Measurements from ENCODE around the gene CAPG. TPM values are rescaled to one million over a fixed set of nuclear protein-coding genes. Genes with fewer than 3 reads are reported as not detected.

The CAPG gene
- total and polyA plus RNA-seq, 2 experiments from 2014 or later, result 249 to 346 TPM

GRCh38 chr2:85437488-85438200, 27.5 kb upstream of the CAPG start:
- DNase-seq, result peak; percentile 92
- H3K9me2 ChIP-seq (ENCODE audit: insufficient read depth), result no peaks in the 10 kb centered on the region
- no peaks in the 10 kb centered on the region for H3K9me3 ChIP-seq (ENCODE audit: low read depth)
- H3K9ac ChIP-seq, result peak overlapping the region; percentile 81
- in situ Hi-C loops (cut with MboI), result no loop called here
- 2 to 6% methylated on average over 31 to 41 of the region's 64 CpGs for WGBS, 2 experiments (ENCODE audit: low coverage in 1 of 2, low lambda C conversion rate in 2 of 2, missing lambda C conversion rate in 2 of 2)
- H3K79me2 ChIP-seq (ENCODE audit: insufficient read depth), result no peaks in the 10 kb centered on the region
- H3K4me2 ChIP-seq (ENCODE audit: unreplicated experiment), result peak overlapping the region; percentile 79
- H3K36me3 ChIP-seq (ENCODE audit: low read depth), result no peaks in the 10 kb centered on the region
- H3K4me1 ChIP-seq (ENCODE audit: insufficient read depth), result peaks cover 12% of the 10 kb centered on the region
- no peaks in the 10 kb centered on the region for H3K27me3 ChIP-seq (replicated peaks; ENCODE audit: insufficient read depth)
- H2AFZ ChIP-seq, result peak overlapping the region; percentile 81
- peak overlapping the region; percentile 60 for H3K4me3 ChIP-seq
- H3F3A ChIP-seq (ENCODE audit: insufficient read depth), result peaks cover 14% of the 10 kb centered on the region; the same call in 1 of the 2 replicates
- no peaks in the 10 kb centered on the region for H4K20me1 ChIP-seq (ENCODE audit: insufficient read depth)
- peak overlapping the region; percentile 60 for H3K27ac ChIP-seq
- no peak for TF ChIP-seq EZH2 (IDR thresholded peaks at IDR 0.05; ENCODE audit: insufficient read depth, poor library complexity, severe bottlenecking)
- TF ChIP-seq EZH2phosphoT487 (IDR thresholded peaks at IDR 0.05; ENCODE audit: insufficient read depth, low read depth), result no peak

DNA sequence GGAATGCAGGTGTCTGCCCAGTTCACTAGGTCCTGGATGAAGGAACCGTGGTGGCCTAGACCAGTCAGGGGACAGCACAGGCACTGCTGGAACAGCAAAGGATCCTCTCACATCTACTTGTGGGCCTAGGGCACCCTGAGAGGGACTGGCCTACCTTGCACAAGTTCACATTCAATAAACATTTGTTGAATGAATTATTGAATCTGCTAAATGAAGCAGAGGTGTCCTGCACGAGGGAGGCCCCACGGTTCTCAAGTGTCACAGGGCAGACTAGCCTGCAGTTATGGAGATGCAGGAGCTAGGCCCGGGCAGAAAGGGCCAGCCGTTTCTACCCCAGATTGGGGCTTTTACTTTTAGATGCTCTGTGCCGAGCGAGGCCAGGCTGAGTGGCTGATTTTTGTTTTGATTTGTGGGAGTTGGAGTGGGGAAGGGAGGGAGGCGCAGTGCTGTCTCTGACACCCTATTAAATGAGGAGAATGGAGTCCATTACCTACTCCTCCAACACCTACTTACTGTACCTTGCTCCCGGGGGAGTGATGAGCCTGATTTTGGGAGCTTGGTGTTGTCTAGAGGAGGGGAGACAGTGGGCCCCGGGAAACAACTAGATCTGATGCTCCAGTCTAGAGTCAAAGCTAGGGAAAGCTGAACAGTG, 26.8 kb upstream of the CAPG start:
- Histone ChIP-seq H3K27me3 (replicated peaks; ENCODE audit: insufficient read depth) (no peaks in the 10 kb centered on the region), H3K9ac (peak overlapping the region; percentile 81), H3K4me3 (peak overlapping the region; percentile 60), H3K36me3 (ENCODE audit: low read depth) (no peaks in the 10 kb centered on the region), H3F3A (ENCODE audit: insufficient read depth) (peaks cover 14% of the 10 kb centered on the region; the same call in 1 of the 2 replicates), H3K9me3 (ENCODE audit: low read depth) (no peaks in the 10 kb centered on the region), H3K9me2 (ENCODE audit: insufficient read depth) (no peaks in the 10 kb centered on the region), H3K79me2 (ENCODE audit: insufficient read depth) (no peaks in the 10 kb centered on the region), H3K4me1 (ENCODE audit: insufficient read depth) (peaks cover 12% of the 10 kb centered on the region), H3K27ac (peak overlapping the region; percentile 60), H4K20me1 (ENCODE audit: insufficient read depth) (no peaks in the 10 kb centered on the region), H2AFZ (peak overlapping the region; percentile 81), H3K4me2 (ENCODE audit: unreplicated experiment) (peak overlapping the region; percentile 79)
- 39 to 53% methylated on average over 9 to 10 of the region's 10 CpGs for WGBS, 2 experiments (ENCODE audit: low coverage in 1 of 2, low lambda C conversion rate in 2 of 2, missing lambda C conversion rate in 2 of 2)
- DNase-seq, result no peak
- TF ChIP-seq EZH2 (IDR thresholded peaks at IDR 0.05; ENCODE audit: insufficient read depth, poor library complexity, severe bottlenecking) (no peak), EZH2phosphoT487 (IDR thresholded peaks at IDR 0.05; ENCODE audit: insufficient read depth, low read depth) (no peak)
- in situ Hi-C loops (cut with MboI), result no loop called here

- no peaks in the 10 kb centered on the region for H3K9me3 ChIP-seq (ENCODE audit: low read depth)
- no peaks in the 10 kb centered on the region for H3K9me2 ChIP-seq (ENCODE audit: insufficient read depth)
- peaks cover 14% of the 10 kb centered on the region; the same call in 1 of the 2 replicates for H3F3A ChIP-seq (ENCODE audit: insufficient read depth)
- DNase-seq, result no peak
- H3K27me3 ChIP-seq (replicated peaks; ENCODE audit: insufficient read depth), result no peaks in the 10 kb centered on the region
- H4K20me1 ChIP-seq (ENCODE audit: insufficient read depth), result no peaks in the 10 kb centered on the region
- no peak overlapping the region for H3K9ac ChIP-seq
- peaks cover 12% of the 10 kb centered on the region for H3K4me1 ChIP-seq (ENCODE audit: insufficient read depth)
- no peak overlapping the region for H3K4me2 ChIP-seq (ENCODE audit: unreplicated experiment)
- WGBS, 2 experiments (ENCODE audit: low coverage in 1 of 2, low lambda C conversion rate in 2 of 2, missing lambda C conversion rate in 2 of 2), result 96% methylated on average over 14 to 16 of the region's 16 CpGs
- no peak overlapping the region for H2AFZ ChIP-seq
- H3K79me2 ChIP-seq (ENCODE audit: insufficient read depth), result no peaks in the 10 kb centered on the region
- in situ Hi-C loops (cut with MboI), result no loop called here
- TF ChIP-seq EZH2phosphoT487 (IDR thresholded peaks at IDR 0.05; ENCODE audit: insufficient read depth, low read depth), result no peak
- TF ChIP-seq EZH2 (IDR thresholded peaks at IDR 0.05; ENCODE audit: insufficient read depth, poor library complexity, severe bottlenecking), result no peak
- no peak overlapping the region for H3K4me3 ChIP-seq
- H3K36me3 ChIP-seq (ENCODE audit: low read depth), result no peaks in the 10 kb centered on the region
- H3K27ac ChIP-seq, result no peak overlapping the region
Observed at GRCh38 chr2:85435981-85436835, 26.0 kb upstream of the CAPG start.

Data from GM23248 (cell line).